ENCODE results near the gene RAB3A. TPM values are rescaled to one million over a fixed set of nuclear protein-coding genes. Genes with fewer than 3 reads are reported as not detected.

The RAB3A gene
- polyA plus RNA-seq, 2 of the 4 experiments (the other 2 are of a cell fraction) = 0.39 to 1.0 TPM

DNA sequence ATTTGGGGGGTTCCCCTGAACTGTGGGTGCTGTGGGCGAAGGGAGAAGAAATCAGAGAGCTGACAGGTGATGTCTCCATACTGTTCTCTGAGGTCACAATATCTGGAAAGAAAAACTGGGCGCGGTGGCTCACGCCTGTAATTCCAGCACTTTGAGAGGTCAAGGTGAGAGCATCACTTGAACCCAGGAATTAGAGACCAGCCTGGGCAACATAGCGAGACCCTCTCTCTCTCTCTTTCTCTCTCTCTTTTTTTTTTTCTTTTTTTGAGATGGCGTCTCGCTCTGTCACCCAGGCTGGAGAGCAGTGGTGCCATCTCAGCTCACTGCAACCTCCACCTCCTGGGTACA, 48.5 kb upstream of the RAB3A start:
- ATAC-seq (no peak; a peak in 1 of 6 replicates), FAIRE-seq (no peak), DNase-seq (ENCODE audit: low read depth in 1 of 2, low spot score in 1 of 2) (no peak)
- CTCF ChIA-PET = interaction anchor here (0.6 to 7.6 kb wide), 36 partner anchors 8 to 195 kb away, joined by 3 to 86 read pairs (median 8); partner anchors contain the start of genes IQCN, MPV17L2, PDE4C and RAB3A
- H3K27ac ChIP-seq = no peak overlapping the region
- no peaks in the 10 kb centered on the region for H3K9me3 ChIP-seq
- no peak overlapping the region for H3K4me2 ChIP-seq
- 27% methylated on average over 7 of the region's 7 CpGs for WGBS (ENCODE audit: missing lambda C conversion rate)
- POLR2A ChIA-PET = interaction anchor here (1.0 to 1.3 kb wide), 3 partner anchors 27 to 44 kb away, joined by 3 to 4 read pairs (median 4); partner anchors contain the start of gene JUND
- H3K4me1 ChIP-seq = no peaks in the 10 kb centered on the region
- TF ChIP-seq NFE2L2 (conservative IDR thresholded peaks at IDR 0.05; ENCODE audit: low read length) (no peak), CBX8 (IDR thresholded peaks at IDR 0.05) (no peak), GATA3 (IDR thresholded peaks at IDR 0.05; ENCODE audit: borderline replicate concordance) (no peak), CEBPB (IDR thresholded peaks at IDR 0.05) (no peak), PHF8 (IDR thresholded peaks at IDR 0.05; ENCODE audit: borderline replicate concordance, low read depth) (no peak), ZSCAN20 (CRISPR knock-in tag; IDR thresholded peaks at IDR 0.05) (no peak), CBX2 (IDR thresholded peaks at IDR 0.05; ENCODE audit: borderline replicate concordance, low read depth) (no peak)
- TF ChIP-seq, protein P1, sequence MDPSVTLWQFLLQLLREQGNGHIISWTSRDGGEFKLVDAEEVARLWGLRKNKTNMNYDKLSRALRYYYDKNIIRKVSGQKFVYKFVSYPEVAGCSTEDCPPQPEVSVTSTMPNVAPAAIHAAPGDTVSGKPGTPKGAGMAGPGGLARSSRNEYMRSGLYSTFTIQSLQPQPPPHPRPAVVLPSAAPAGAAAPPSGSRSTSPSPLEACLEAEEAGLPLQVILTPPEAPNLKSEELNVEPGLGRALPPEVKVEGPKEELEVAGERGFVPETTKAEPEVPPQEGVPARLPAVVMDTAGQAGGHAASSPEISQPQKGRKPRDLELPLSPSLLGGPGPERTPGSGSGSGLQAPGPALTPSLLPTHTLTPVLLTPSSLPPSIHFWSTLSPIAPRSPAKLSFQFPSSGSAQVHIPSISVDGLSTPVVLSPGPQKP (IDR thresholded peaks at IDR 0.05; ENCODE audit: low read depth, low read length) = no peak
- TF ChIP-seq, protein P2, sequence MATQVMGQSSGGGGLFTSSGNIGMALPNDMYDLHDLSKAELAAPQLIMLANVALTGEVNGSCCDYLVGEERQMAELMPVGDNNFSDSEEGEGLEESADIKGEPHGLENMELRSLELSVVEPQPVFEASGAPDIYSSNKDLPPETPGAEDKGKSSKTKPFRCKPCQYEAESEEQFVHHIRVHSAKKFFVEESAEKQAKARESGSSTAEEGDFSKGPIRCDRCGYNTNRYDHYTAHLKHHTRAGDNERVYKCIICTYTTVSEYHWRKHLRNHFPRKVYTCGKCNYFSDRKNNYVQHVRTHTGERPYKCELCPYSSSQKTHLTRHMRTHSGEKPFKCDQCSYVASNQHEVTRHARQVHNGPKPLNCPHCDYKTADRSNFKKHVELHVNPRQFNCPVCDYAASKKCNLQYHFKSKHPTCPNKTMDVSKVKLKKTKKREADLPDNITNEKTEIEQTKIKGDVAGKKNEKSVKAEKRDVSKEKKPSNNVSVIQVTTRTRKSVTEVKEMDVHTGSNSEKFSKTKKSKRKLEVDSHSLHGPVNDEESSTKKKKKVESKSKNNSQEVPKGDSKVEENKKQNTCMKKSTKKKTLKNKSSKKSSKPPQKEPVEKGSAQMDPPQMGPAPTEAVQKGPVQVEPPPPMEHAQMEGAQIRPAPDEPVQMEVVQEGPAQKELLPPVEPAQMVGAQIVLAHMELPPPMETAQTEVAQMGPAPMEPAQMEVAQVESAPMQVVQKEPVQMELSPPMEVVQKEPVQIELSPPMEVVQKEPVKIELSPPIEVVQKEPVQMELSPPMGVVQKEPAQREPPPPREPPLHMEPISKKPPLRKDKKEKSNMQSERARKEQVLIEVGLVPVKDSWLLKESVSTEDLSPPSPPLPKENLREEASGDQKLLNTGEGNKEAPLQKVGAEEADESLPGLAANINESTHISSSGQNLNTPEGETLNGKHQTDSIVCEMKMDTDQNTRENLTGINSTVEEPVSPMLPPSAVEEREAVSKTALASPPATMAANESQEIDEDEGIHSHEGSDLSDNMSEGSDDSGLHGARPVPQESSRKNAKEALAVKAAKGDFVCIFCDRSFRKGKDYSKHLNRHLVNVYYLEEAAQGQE (IDR thresholded peaks at IDR 0.05) = no peak
- no peak overlapping the region for H3K4me3 ChIP-seq

DNA sequence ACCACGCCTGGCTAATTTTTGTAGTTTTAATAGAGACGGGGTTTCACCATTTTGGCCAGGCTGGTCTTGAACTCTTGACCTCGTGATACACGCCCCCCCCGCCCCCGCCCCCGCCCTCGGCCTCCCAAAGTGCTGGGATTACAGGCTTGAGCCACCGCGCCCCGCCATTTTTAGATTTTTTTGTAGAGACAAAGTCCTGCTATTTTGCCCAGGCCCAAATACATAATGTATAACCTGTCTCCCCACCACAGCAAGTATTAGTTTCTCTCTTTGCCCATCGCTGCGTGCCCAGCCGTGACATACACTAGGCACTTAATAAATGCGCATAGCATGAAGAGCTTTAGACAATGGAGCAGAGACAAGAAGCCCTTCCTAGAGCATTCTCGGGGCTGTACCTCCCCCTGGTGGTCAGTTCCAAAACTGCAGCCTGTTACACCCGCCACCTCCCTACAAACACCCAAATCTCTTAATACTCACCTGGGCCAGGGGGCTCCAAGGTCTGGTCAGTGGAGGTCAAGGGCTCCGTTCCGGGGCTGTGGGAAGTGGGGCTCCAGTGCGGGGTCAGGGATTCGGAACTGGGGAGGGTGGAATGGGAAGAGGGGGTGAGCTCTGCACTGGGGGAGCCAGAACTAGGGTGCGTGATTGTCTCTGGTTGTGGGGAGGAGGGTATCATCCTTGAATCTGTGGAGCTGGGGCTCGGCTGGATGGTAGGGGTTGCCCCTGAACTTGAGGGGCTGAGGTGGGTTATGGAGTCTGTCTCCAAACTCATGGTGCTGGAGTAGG, 47.9 kb upstream of the RAB3A start:
- ATAC-seq (peak; percentile 78 to 85), DNase-seq (ENCODE audit: low read depth in 1 of 2, low spot score in 1 of 2) (peak; percentile 53 to 70), FAIRE-seq (no peak)
- Histone ChIP-seq H3K27ac (no peak overlapping the region), H3K4me2 (no peak overlapping the region), H3K4me1 (no peaks in the 10 kb centered on the region), H3K9me3 (no peaks in the 10 kb centered on the region), H3K4me3 (no peak overlapping the region)
- POLR2A ChIA-PET = interaction anchor here (1.0 to 1.3 kb wide), 3 partner anchors 27 to 44 kb away, joined by 3 to 4 read pairs (median 4); partner anchors contain the start of gene JUND
- TF ChIP-seq, protein P3, sequence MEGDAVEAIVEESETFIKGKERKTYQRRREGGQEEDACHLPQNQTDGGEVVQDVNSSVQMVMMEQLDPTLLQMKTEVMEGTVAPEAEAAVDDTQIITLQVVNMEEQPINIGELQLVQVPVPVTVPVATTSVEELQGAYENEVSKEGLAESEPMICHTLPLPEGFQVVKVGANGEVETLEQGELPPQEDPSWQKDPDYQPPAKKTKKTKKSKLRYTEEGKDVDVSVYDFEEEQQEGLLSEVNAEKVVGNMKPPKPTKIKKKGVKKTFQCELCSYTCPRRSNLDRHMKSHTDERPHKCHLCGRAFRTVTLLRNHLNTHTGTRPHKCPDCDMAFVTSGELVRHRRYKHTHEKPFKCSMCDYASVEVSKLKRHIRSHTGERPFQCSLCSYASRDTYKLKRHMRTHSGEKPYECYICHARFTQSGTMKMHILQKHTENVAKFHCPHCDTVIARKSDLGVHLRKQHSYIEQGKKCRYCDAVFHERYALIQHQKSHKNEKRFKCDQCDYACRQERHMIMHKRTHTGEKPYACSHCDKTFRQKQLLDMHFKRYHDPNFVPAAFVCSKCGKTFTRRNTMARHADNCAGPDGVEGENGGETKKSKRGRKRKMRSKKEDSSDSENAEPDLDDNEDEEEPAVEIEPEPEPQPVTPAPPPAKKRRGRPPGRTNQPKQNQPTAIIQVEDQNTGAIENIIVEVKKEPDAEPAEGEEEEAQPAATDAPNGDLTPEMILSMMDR (IDR thresholded peaks at IDR 0.05) = peak; percentile 77
- TF ChIP-seq RAD21 (conservative IDR thresholded peaks at IDR 0.05 in 1 of 2, IDR thresholded peaks at IDR 0.05 in 1 of 2) = peak; percentile 88 to 96
- TF ChIP-seq MAZ (IDR thresholded peaks at IDR 0.05; ENCODE audit: borderline replicate concordance, low read depth, low read length) = no peak
- TF ChIP-seq, protein P2 (IDR thresholded peaks at IDR 0.05) = no peak
- peak; percentile 88 for TF ChIP-seq SMC3 (IDR thresholded peaks at IDR 0.05)
- CTCF ChIA-PET = interaction anchor here (0.5 to 7.6 kb wide), 50 partner anchors 8 to 261 kb away, joined by 3 to 86 read pairs (median 4); partner anchors contain the start of genes IQCN, MPV17L2, PDE4C and PIK3R2
- 47% methylated on average over 11 of the region's 23 CpGs for WGBS (ENCODE audit: missing lambda C conversion rate)

Measured in A549 (cell line).